ENCODE measurements around the gene HK2. TPM values are rescaled to one million over a fixed set of nuclear protein-coding genes. Genes with fewer than 3 reads are reported as not detected.
"Not testable (repeated sequence)": the region's sequence is repeated elsewhere in the genome, so short reads cannot be mapped to it uniquely, and the experiment has no call there.

The HK2 gene
- total and polyA plus RNA-seq, 2 donors (not counting 3 experiments of a cell fraction or from before 2014, with no cell fraction given) = 3.4 to 13.0 TPM

DNA sequence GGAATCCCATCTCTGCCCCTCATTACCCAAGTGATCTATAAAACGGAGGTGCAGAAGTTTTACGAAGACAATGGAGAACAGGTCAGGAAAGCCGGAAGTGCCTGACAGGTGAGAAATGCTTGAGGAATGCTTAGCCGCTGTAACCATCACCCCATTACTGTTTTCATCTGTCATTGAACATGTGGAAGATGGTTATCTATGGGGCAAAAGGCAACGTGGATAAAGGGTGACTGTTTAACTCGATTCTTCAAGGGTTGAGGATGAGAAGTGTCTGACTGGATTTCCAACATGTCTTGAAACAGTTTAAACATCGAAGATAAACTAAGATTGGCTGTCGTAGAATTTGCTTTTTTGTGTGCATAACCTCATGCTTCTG, 17.3 kb downstream of the HK2 start:
- peaks cover 7% of the 10 kb centered on the region for H3K79me2 ChIP-seq (ENCODE audit: control insufficient read depth, insufficient read depth, low read length)
- no peak overlapping the region for H3K27ac ChIP-seq (ENCODE audit: insufficient read depth, low read depth, low read length)
- H3K9ac ChIP-seq (replicated peaks; ENCODE audit: extremely low read depth, insufficient read depth, low read length) = no peak overlapping the region
- TF ChIP-seq JUN (IDR thresholded peaks at IDR 0.05; ENCODE audit: borderline replicate concordance, insufficient read depth, insufficient read length, low read depth) (no peak), FOS (IDR thresholded peaks at IDR 0.05; ENCODE audit: borderline replicate concordance, insufficient read depth, low read length) (no peak), EZH2 (IDR thresholded peaks at IDR 0.05; ENCODE audit: borderline replicate concordance, low read depth, low read length, severe bottlenecking) (no peak), GATA2 (IDR thresholded peaks at IDR 0.05; ENCODE audit: insufficient read depth, insufficient read length, low read depth, low read length) (no peak), MYC (IDR thresholded peaks at IDR 0.05; ENCODE audit: low read depth, low read length) (no peak), POLR2AphosphoS5 (IDR thresholded peaks at IDR 0.05; ENCODE audit: insufficient read depth, low read depth, low read length) (no peak), POLR2A (IDR thresholded peaks at IDR 0.05; ENCODE audit: low read depth, low read length) (no peak)
- TF ChIP-seq, protein P1, sequence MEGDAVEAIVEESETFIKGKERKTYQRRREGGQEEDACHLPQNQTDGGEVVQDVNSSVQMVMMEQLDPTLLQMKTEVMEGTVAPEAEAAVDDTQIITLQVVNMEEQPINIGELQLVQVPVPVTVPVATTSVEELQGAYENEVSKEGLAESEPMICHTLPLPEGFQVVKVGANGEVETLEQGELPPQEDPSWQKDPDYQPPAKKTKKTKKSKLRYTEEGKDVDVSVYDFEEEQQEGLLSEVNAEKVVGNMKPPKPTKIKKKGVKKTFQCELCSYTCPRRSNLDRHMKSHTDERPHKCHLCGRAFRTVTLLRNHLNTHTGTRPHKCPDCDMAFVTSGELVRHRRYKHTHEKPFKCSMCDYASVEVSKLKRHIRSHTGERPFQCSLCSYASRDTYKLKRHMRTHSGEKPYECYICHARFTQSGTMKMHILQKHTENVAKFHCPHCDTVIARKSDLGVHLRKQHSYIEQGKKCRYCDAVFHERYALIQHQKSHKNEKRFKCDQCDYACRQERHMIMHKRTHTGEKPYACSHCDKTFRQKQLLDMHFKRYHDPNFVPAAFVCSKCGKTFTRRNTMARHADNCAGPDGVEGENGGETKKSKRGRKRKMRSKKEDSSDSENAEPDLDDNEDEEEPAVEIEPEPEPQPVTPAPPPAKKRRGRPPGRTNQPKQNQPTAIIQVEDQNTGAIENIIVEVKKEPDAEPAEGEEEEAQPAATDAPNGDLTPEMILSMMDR (IDR thresholded peaks at IDR 0.05; ENCODE audit: extremely low read depth in 1 of 2, insufficient read depth in 1 of 2, low read depth in 1 of 2, low read length in 2 of 2) = no peak
- TF ChIP-seq, protein P2, sequence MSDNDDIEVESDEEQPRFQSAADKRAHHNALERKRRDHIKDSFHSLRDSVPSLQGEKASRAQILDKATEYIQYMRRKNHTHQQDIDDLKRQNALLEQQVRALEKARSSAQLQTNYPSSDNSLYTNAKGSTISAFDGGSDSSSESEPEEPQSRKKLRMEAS (IDR thresholded peaks at IDR 0.05; ENCODE audit: insufficient read depth, insufficient read length) = no peak
- no peaks in the 10 kb centered on the region for H3K9me1 ChIP-seq (replicated peaks; ENCODE audit: control insufficient read depth, extremely low read depth, insufficient read depth, low read length)
- POLR2A ChIA-PET = no interaction called here
- DNase-seq (ENCODE audit: low read depth, low spot score) (no peak), FAIRE-seq (peak; percentile 44)
- intact Hi-C loops (cut with micrococcal nuclease) (no loop called here), dilution Hi-C loops (cut with MboI; ENCODE audit: extremely low pct_ligation_motif_present, low sequenced_read_pairs) (no loop called here)
- H2AFZ ChIP-seq (ENCODE audit: low read depth, low read length) = no peak overlapping the region
- H3K36me3 ChIP-seq (ENCODE audit: control insufficient read depth in 2 of 2, extremely low read depth in 1 of 2, insufficient read depth in 2 of 2, low read length in 2 of 2) = peaks cover 0 to 3% of the 10 kb centered on the region in 2 experiments
- no peaks in the 10 kb centered on the region for H3K27me3 ChIP-seq (ENCODE audit: control insufficient read depth in 2 of 2, insufficient read depth in 2 of 2, low read length in 2 of 2)
- H4K20me1 ChIP-seq (replicated peaks; ENCODE audit: control insufficient read depth, extremely low read depth, insufficient read depth, low read length) = no peaks in the 10 kb centered on the region
- H3K4me2 ChIP-seq (ENCODE audit: insufficient read depth, low read length) = no peak overlapping the region
- H3K9me3 ChIP-seq (replicated peaks; ENCODE audit: control insufficient read depth, insufficient read depth, low read length) = no peaks in the 10 kb centered on the region
- peaks cover 11% of the 10 kb centered on the region for H3K4me1 ChIP-seq (ENCODE audit: control insufficient read depth, extremely low read depth, insufficient read depth, low read length)
- CTCF ChIA-PET = interaction anchor here (0.6 to 4.3 kb wide), 2 partner anchors 10 to 14 kb away, joined by 4 to 40 read pairs; partner anchors contain the start of gene HK2
- no TSS peak for BruUV-seq (replicated peaks)
- no peak overlapping the region for H3K4me3 ChIP-seq (replicated peaks in 1 of 3; ENCODE audit: insufficient read depth in 1 of 3, low read depth in 1 of 3, low read length in 3 of 3)

DNA sequence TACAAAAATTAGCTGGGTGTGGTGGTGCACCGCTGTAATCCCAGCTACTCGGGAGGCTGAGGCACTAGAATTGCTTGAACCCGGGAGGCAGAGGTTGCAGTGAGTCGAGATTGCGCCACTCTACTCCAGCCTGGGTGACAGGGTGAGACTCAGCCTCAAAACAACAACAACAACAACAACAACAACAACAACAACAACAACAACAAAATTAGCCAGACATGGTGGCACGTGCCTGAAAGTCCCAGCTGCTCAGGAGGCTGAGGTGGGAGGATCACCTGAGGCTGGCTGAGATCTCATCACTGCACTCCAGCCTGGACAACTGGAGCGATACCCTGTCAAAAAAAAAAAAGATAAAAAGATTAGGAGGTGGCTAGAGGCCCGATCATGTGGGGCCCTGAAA, 19.4 kb downstream of the HK2 start:
- H2AFZ ChIP-seq (ENCODE audit: low read depth, low read length); H4K20me1 ChIP-seq (replicated peaks; ENCODE audit: control insufficient read depth, extremely low read depth, insufficient read depth, low read length); H3K27me3 ChIP-seq (ENCODE audit: control insufficient read depth in 2 of 2, insufficient read depth in 2 of 2, low read length in 2 of 2); H3K79me2 ChIP-seq (ENCODE audit: control insufficient read depth, insufficient read depth, low read length); H3K36me3 ChIP-seq (ENCODE audit: control insufficient read depth in 2 of 2, extremely low read depth in 1 of 2, insufficient read depth in 2 of 2, low read length in 2 of 2); H3K9me1 ChIP-seq (replicated peaks; ENCODE audit: control insufficient read depth, extremely low read depth, insufficient read depth, low read length); POLR2A ChIA-PET; H3K9me3 ChIP-seq (replicated peaks; ENCODE audit: control insufficient read depth, insufficient read depth, low read length); BruUV-seq (replicated peaks); H3K27ac ChIP-seq (ENCODE audit: insufficient read depth, low read depth, low read length); intact Hi-C loops (cut with micrococcal nuclease); H3K9ac ChIP-seq (replicated peaks; ENCODE audit: extremely low read depth, insufficient read depth, low read length); H3K4me3 ChIP-seq (replicated peaks in 1 of 3; ENCODE audit: insufficient read depth in 1 of 3, low read depth in 1 of 3, low read length in 3 of 3); FAIRE-seq; dilution Hi-C loops (cut with MboI; ENCODE audit: extremely low pct_ligation_motif_present, low sequenced_read_pairs); H3K4me2 ChIP-seq (ENCODE audit: insufficient read depth, low read length); DNase-seq (ENCODE audit: low read depth, low spot score): not testable (repeated sequence)
- H3K4me1 ChIP-seq (ENCODE audit: control insufficient read depth, extremely low read depth, insufficient read depth, low read length) = peaks cover 10% of the 10 kb centered on the region
- CTCF ChIA-PET = interaction anchor here (0.9 to 1.0 kb wide), 2 partner anchors 10 to 139 kb away, joined by 3 to 4 read pairs; no protein-coding TSS in a partner anchor
